ENCODE measurements around the gene SLC25A11. TPM values are rescaled to one million over a fixed set of nuclear protein-coding genes. Genes with fewer than 3 reads are reported as not detected.
A peak's percentile ranks its signal among the peaks of the same experiment; 100 is the strongest.

Gene SLC25A11
- total and polyA plus RNA-seq, 8 donors, result 10.9 to 25.5 (median 21.4) TPM

GRCh38 chr17:4903051-4903818 lies 36.6 kb downstream of the SLC25A11 start, which contains the start of gene CHRNE:
Gene CHRNE, minus strand, starts transcription at chr17:4903098. Its CDS starts 35 bp downstream, at chr17:4903063.
- peak in 5 of 6 donors; percentile 72 to 84 (median 78) for DNase-seq
- no peak within 1 kb of the TSS for H3K4me3 ChIP-seq
- WGBS, 2 donors, result 10% methylated on average over 10 of the region's 10 CpGs
- no peaks in the 10 kb centered on the region for H3K27me3 ChIP-seq
- FAIRE-seq, result peak; percentile 49
- peak; percentile 70 to 75 (median 72) for TF ChIP-seq CTCF (IDR thresholded peaks at IDR 0.05)
- peaks cover 0 to 9% (median 4%) of the 10 kb centered on the region in 3 donors for H3K4me1 ChIP-seq
- intact Hi-C loops (cut with DNase I), result loop anchor here in 1 of 3 donors (10.0 kb wide), 1 partner anchor 162 kb away; no protein-coding TSS in a partner anchor
- H3K27ac ChIP-seq, result peak within 1 kb of the TSS in 2 of 4 donors; percentile 28 to 74
- H3K36me3 ChIP-seq, result no peaks in the 10 kb centered on the region
- peak; percentile 55 to 69 (median 64) for ATAC-seq
- no peaks in the 10 kb centered on the region for H3K9me3 ChIP-seq

DNA sequence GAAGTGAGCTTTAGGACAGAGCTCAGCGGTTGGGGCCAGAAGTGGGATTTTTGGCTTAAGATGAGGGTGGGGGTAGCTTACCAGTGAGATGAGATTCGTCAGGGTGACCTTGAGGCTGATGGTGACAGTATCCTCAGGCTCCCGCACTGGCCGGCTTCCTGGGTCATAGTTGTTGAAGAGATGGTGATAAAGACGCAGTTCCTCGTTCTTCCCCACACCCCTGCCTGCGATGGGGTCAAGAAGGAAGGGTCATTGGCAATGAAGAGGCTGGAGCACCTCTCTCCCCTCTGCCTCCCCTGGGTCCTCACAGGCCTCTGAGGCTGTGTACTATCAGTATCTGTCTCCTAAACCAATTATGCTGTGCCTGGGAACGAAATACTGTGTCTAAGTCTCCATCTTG lies 37.3 kb downstream of the SLC25A11 start:
- H3K4me3 ChIP-seq, result no peak overlapping the region
- FAIRE-seq, result no peak
- 63 to 64% methylated on average over 8 of the region's 8 CpGs for WGBS, 2 donors
- ATAC-seq, result no peak
- peaks cover 0 to 9% (median 4%) of the 10 kb centered on the region in 3 donors for H3K4me1 ChIP-seq
- intact Hi-C loops (cut with DNase I), result loop anchor here in 1 of 3 donors (10.0 kb wide), 1 partner anchor 162 kb away; no protein-coding TSS in a partner anchor
- peak in 2 of 6 donors; percentile 20 to 33 for DNase-seq
- TF ChIP-seq CTCF (IDR thresholded peaks at IDR 0.05), result no peak
- H3K27me3 ChIP-seq, result no peaks in the 10 kb centered on the region
- H3K36me3 ChIP-seq, result no peaks in the 10 kb centered on the region
- H3K9me3 ChIP-seq, result no peaks in the 10 kb centered on the region
- H3K27ac ChIP-seq, result peak overlapping the region in 1 of 4 donors; percentile 74

GRCh38 chr17:4901648-4902344 lies 38.0 kb downstream of the SLC25A11 start:
- 56 to 62% methylated on average over 48 of the region's 48 CpGs for WGBS, 2 donors
- no peak overlapping the region for H3K4me3 ChIP-seq
- ATAC-seq (peak in 1 of 4 donors; percentile 28), FAIRE-seq (no peak), DNase-seq (peak in 4 of 6 donors; percentile 29 to 73 (median 60))
- no peaks in the 10 kb centered on the region for H3K27me3 ChIP-seq
- H3K4me1 ChIP-seq, result peaks cover 0 to 9% (median 4%) of the 10 kb centered on the region in 3 donors
- peak overlapping the region in 2 of 4 donors; percentile 28 to 74 for H3K27ac ChIP-seq
- TF ChIP-seq CTCF (IDR thresholded peaks at IDR 0.05), result no peak
- H3K36me3 ChIP-seq, result no peaks in the 10 kb centered on the region
- no peaks in the 10 kb centered on the region for H3K9me3 ChIP-seq
- intact Hi-C loops (cut with DNase I), result loop anchor here in 1 of 3 donors (10.0 kb wide), 1 partner anchor 163 kb away; no protein-coding TSS in a partner anchor

- no peaks in the 10 kb centered on the region for H3K27me3 ChIP-seq
- peaks cover 0 to 9% (median 4%) of the 10 kb centered on the region in 3 donors for H3K4me1 ChIP-seq
- FAIRE-seq (no peak), ATAC-seq (no peak), DNase-seq (peak in 1 of 6 donors; percentile 32)
- 73 to 77% methylated on average over 37 of the region's 37 CpGs for WGBS, 2 donors
- H3K27ac ChIP-seq, result peak overlapping the region in 1 of 4 donors; percentile 74
- intact Hi-C loops (cut with DNase I), result loop anchor here in 1 of 3 donors (10.0 kb wide), 1 partner anchor 164 kb away; no protein-coding TSS in a partner anchor
- TF ChIP-seq CTCF (IDR thresholded peaks at IDR 0.05), result no peak
- no peaks in the 10 kb centered on the region for H3K36me3 ChIP-seq
- no peaks in the 10 kb centered on the region for H3K9me3 ChIP-seq
- H3K4me3 ChIP-seq, result no peak overlapping the region
Observed at GRCh38 chr17:4901108-4901647, 38.7 kb downstream of the SLC25A11 start.

Measured in pancreas (tissue), 10 donors.